GM12874 (cell line): Measurements from ENCODE around the gene PGAP1.

Experiments used
- TF ChIP-seq, protein P1 (sequence below): IDR thresholded peaks from 2 replicates; pipeline ENCODE4 v1.5.1; 2011; ENCODE audit warnings: low read depth, mild to moderate bottlenecking, control low read depth, low read length, moderate library complexity; ENCODE audit not compliant: insufficient read depth

The PGAP1 gene

GRCh38 chr2:196951973-196952372 is 25.5 kb upstream of the PGAP1 start:
- TF ChIP-seq, protein P1, sequence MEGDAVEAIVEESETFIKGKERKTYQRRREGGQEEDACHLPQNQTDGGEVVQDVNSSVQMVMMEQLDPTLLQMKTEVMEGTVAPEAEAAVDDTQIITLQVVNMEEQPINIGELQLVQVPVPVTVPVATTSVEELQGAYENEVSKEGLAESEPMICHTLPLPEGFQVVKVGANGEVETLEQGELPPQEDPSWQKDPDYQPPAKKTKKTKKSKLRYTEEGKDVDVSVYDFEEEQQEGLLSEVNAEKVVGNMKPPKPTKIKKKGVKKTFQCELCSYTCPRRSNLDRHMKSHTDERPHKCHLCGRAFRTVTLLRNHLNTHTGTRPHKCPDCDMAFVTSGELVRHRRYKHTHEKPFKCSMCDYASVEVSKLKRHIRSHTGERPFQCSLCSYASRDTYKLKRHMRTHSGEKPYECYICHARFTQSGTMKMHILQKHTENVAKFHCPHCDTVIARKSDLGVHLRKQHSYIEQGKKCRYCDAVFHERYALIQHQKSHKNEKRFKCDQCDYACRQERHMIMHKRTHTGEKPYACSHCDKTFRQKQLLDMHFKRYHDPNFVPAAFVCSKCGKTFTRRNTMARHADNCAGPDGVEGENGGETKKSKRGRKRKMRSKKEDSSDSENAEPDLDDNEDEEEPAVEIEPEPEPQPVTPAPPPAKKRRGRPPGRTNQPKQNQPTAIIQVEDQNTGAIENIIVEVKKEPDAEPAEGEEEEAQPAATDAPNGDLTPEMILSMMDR: no peak

GRCh38 chr2:196949116-196949515 is 22.6 kb upstream of the PGAP1 start:
- TF ChIP-seq, protein P1: no peak

- TF ChIP-seq, protein P1: no peak
Measured at GRCh38 chr2:196944570-196944969, 18.1 kb upstream of the PGAP1 start.

DNA sequence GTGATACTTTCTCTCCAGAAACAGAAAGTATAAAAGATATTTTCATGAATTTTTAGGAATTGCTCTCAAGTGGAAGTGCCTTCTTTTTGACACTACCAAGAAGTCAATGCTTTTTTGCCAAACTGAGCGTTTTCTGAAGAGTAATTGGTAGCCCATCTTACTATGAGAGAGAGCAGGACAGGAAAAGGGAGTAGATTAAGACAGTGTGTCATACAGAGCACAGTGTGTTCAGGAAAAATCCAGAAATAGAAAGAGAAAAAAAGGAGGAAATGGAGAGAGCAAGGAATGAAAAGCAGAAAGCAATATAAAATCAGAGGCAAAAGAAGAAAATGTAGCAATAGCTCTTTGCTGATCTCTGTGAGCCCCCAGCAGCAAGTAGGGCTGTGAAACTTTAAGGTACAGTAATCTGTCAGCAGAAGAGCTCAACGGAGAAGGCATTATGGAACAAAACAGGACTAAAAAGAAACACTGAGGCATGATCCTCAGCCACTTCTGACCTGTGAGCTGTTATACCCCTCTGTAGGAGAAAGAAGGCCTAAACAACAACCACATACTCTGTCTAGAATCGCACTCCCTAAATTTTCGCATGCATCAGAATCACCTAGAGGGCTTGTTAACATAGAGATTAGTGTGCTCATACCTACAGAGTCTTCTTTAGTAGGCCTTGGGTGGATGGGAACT is 15.0 kb upstream of the PGAP1 start:
- TF ChIP-seq, protein P1: no peak

- TF ChIP-seq, protein P1: no peak
Measured at GRCh38 chr2:196939371-196939770, 12.9 kb upstream of the PGAP1 start.

DNA sequence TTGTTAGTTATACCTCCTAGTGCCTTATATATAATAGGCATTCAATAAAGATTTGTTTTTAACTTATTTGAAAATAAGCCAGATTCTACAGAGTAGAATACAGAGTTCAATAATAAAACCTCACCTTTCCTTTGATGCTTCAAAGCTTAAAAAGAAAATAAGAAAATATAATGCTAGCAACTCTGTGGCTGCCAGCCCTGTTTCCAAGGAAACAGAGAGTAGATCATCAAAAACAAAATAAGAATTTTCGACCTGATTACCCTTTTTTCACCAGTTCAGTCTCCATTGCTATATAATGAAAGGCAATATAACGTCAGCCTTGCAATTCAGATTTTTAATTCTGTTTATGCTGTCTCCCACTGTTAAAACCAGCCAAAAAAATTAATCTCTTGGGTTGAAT is 8.9 kb upstream of the PGAP1 start:
- TF ChIP-seq, protein P1: no peak

DNA sequence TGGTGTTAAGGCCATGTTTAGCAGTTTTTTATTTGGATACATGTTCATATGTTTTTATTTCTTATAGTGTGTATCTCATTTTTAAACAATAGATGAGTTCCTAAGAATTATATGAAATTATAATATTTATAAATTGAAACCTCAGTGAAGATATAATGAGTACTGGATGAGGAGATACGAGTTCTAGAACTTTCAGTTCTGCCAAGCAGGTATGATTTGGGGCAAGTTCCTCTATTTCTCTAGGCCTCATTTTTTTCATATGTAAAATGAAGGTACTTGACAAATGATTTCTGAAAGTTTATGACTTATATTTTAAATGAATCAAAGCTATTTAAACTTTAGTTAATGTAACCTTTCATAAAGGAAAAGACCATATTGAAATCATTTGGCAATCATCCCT is 8.2 kb upstream of the PGAP1 start:
- TF ChIP-seq, protein P1: no peak

- TF ChIP-seq, protein P1: no peak
Measured at GRCh38 chr2:196931555-196931954, 5.0 kb upstream of the PGAP1 start.
